CD14-positive monocyte (primary cell): ENCODE data around the gene RGCC. TPM values are rescaled to one million over a fixed set of nuclear protein-coding genes. Genes with fewer than 3 reads are reported as not detected.

Experiments used
- DNase-seq, 3 donors: peaks; one replicate each; pipeline ENCODE4 v3.0.0-alpha.2; 2011 to 2022
- H2AFZ ChIP-seq: 2 replicates; pipeline ENCODE4 v1.6.0; 2012; ENCODE audit warnings: mild to moderate bottlenecking, low read depth, low read length, inconsistent platforms; ENCODE audit not compliant: insufficient read depth, poor library complexity, severe bottlenecking
- H3K27ac ChIP-seq, 2 donors: 1 replicate in 1 of 2; 2 replicates in 1 of 2; pipeline ENCODE4 v1.5.1; 2012 to 2013; ENCODE audit warnings: low read length in 2 of 2, control low read depth in 1 of 2, inconsistent platforms in 1 of 2, low read depth in 1 of 2, mild to moderate bottlenecking in 1 of 2
- H3K27me3 ChIP-seq, 2 donors: one replicate each; pipeline versions ENCODE4 v1.6.0 to v1.6.1; 2011 to 2013; ENCODE audit warnings: low read length in 2 of 2; ENCODE audit not compliant: control insufficient read depth in 2 of 2, insufficient read depth in 2 of 2
- H3K36me3 ChIP-seq, 2 donors: replicated peaks in 1 of 2; 1 replicate in 1 of 2; 2 replicates in 1 of 2; pipeline versions ENCODE4 v1.5.1 to v1.6.1; 2012 to 2013; ENCODE audit warnings: low read length in 2 of 2, control low read depth in 1 of 2, inconsistent platforms in 1 of 2, mild to moderate bottlenecking in 1 of 2; ENCODE audit not compliant: insufficient read depth in 2 of 2, control insufficient read depth in 1 of 2
- H3K4me1 ChIP-seq, 2 donors: 1 replicate in 1 of 2; 2 replicates in 1 of 2; pipeline versions ENCODE4 v1.5.1 to v1.6.1; 2012 to 2013; ENCODE audit warnings: low read length in 2 of 2, control low read depth in 1 of 2, inconsistent platforms in 1 of 2, mild to moderate bottlenecking in 1 of 2, moderate library complexity in 1 of 2; ENCODE audit not compliant: insufficient read depth in 2 of 2, control insufficient read depth in 1 of 2
- H3K4me2 ChIP-seq: replicated peaks from 2 replicates; pipeline ENCODE3; 2012; ENCODE audit warnings: low read length, moderate library complexity, mild to moderate bottlenecking; ENCODE audit not compliant: poor library complexity, severe bottlenecking; ENCODE audit errors: extremely low read depth
- H3K4me3 ChIP-seq, 3 experiments: fragments of 200-600 bp in 1 of 3; sonication (generic) in 1 of 3; replicated peaks in 1 of 3; 1 replicate in 2 of 3; 2 replicates in 1 of 3; pipeline ENCODE4 v1.5.1; 2011 to 2013; ENCODE audit warnings: low read length in 3 of 3, mild to moderate bottlenecking in 3 of 3, control low read depth in 2 of 3, low read depth in 2 of 3, inconsistent platforms in 1 of 3, moderate library complexity in 1 of 3
- H3K79me2 ChIP-seq: 2 replicates; pipeline ENCODE4 v1.6.0; 2012; ENCODE audit warnings: mild to moderate bottlenecking, control low read depth, inconsistent platforms, low read length, moderate library complexity; ENCODE audit not compliant: insufficient read depth
- H3K9ac ChIP-seq: 2 replicates; pipeline ENCODE4 v1.6.0; 2017; ENCODE audit warnings: low read length, mild to moderate bottlenecking; ENCODE audit not compliant: insufficient read depth, poor library complexity, severe bottlenecking
- H3K9me3 ChIP-seq, 2 donors: replicated peaks in 1 of 2; 1 replicate in 1 of 2; 2 replicates in 1 of 2; pipeline versions ENCODE4 v1.5.1 to v1.6.1; 2012 to 2013; ENCODE audit warnings: low read length in 2 of 2, control low read depth in 1 of 2; ENCODE audit not compliant: control insufficient read depth in 1 of 2, insufficient read depth in 1 of 2
- H4K20me1 ChIP-seq: 2 replicates; pipeline ENCODE4 v1.6.0; 2012; ENCODE audit warnings: mild to moderate bottlenecking, low read length, control low read depth, moderate library complexity; ENCODE audit not compliant: insufficient read depth
- H3K27ac Mint-ChIP-seq, 7 donors: one replicate each; pipeline ENCODE4 v1.8.0; 2020; ENCODE audit warnings: mild to moderate bottlenecking in 7 of 7, mixed read lengths in 7 of 7, moderate library complexity in 6 of 7, inconsistent platforms in 2 of 7
- H3K27me3 Mint-ChIP-seq, 3 donors: one replicate each; pipeline ENCODE4 v1.8.0; 2021 to 2022; ENCODE audit warnings: low read depth in 3 of 3, mild to moderate bottlenecking in 3 of 3, mixed read lengths in 3 of 3, moderate library complexity in 3 of 3, inconsistent platforms in 1 of 3
- H3K36me3 Mint-ChIP-seq, 2 donors: one replicate each; pipeline ENCODE4 v1.8.0; 2020; ENCODE audit warnings: mixed read lengths in 2 of 2, inconsistent platforms in 1 of 2, mild to moderate bottlenecking in 1 of 2
- H3K4me1 Mint-ChIP-seq: one replicate; pipeline ENCODE4 v1.8.0; 2020; ENCODE audit warnings: mild to moderate bottlenecking, mixed read lengths
- H3K4me3 Mint-ChIP-seq, 2 donors: one replicate each; pipeline ENCODE4 v1.8.0; 2020; ENCODE audit warnings: mild to moderate bottlenecking in 2 of 2, mixed read lengths in 2 of 2, moderate library complexity in 1 of 2
- H3K9me3 Mint-ChIP-seq, 7 donors: one replicate each; pipeline ENCODE4 v1.8.0; 2020 to 2022; ENCODE audit warnings: mixed read lengths in 7 of 7, mild to moderate bottlenecking in 6 of 7, moderate library complexity in 6 of 7, inconsistent platforms in 2 of 7
- WGBS: methylation state at CpG from one replicate; pipeline ENCODE4 v1.1.5; 2013; ENCODE audit warnings: missing lambda C conversion rate; ENCODE audit not compliant: insufficient coverage; 5-methylcytosine and 5-hydroxymethylcytosine counted together
- intact Hi-C, 2 donors: fragments of 100-400 bp; cut with micrococcal nuclease; formaldehyde crosslinking; loops; one replicate each; pipeline versions ENCODE4 v1.15.0 to v1.15.1; 2023
- polyA plus RNA-seq, 3 donors: library from polyadenylated mRNA; depleted of rRNA in 1 of 3; unstranded in 2 of 3; stranded (reverse) in 1 of 3; fragments of 300-500 nt in 2 of 3; fragments of >200 nt in 1 of 3; fragmentation: Illumina TruSeq in 2 of 3; gene quantifications; 1 replicate in 2 of 3; 2 replicates in 1 of 3; pipeline ENCODE4 v1.2.3, GENCODE V29; 2012 to 2021
- TF ChIP-seq, protein P1 (sequence below): fragments of 200-600 bp; IDR thresholded peaks from one replicate; pipeline ENCODE4 v1.8.0; 2022; ENCODE audit warnings: antibody characterized with exemption, mild to moderate bottlenecking

RGCC gene
- polyA plus RNA-seq, 3 donors = 4.3 to 49.5 (median 26.0) TPM

DNA sequence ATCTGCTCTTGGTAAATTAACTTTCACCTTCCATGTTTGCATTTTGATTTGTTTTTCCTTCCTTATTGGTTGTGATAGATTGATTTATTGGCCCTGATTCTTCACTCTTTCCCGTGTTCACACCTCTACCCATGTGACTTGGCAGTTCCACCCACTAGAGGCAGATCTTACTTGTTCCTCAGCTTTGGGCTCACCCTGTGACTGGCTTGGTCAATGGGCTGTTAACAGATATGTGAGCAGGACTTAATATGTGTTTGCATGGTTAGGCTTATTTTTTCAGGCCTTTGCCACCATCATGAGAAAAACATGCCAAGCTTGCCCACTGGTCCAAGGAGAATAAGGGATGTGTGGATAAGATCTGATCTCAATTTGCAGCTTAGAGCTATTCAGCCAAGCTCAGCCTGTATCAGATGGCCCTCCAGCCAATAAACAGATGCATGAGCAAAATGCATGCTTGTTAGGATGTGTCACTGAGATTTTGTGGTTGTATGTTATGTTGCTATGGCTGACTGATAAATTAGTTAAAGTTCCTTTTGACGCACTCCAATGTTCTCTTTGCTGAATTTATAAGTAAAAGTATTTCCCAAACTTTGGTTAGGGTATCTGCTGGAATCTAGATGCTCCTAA, 48.0 kb downstream of the RGCC start:
- no peak for DNase-seq
- Mint-ChIP-seq H3K36me3 (no peaks in the 10 kb centered on the region), H3K27ac (no peak overlapping the region), H3K9me3 (peaks cover 5 to 19% (median 9%) of the 10 kb centered on the region in 7 donors), H3K4me1 (peaks cover 15% of the 10 kb centered on the region), H3K27me3 (peaks cover 0 to 1% (median 0%) of the 10 kb centered on the region in 3 donors), H3K4me3 (no peak overlapping the region)
- Histone ChIP-seq H4K20me1 (no peaks in the 10 kb centered on the region), H3K36me3 (no peaks in the 10 kb centered on the region), H3K4me1 (peaks cover 12 to 13% of the 10 kb centered on the region in 2 donors), H3K9ac (no peak overlapping the region), H3K79me2 (no peaks in the 10 kb centered on the region), H3K27me3 (no peaks in the 10 kb centered on the region), H3K4me2 (no peak overlapping the region), H3K4me3 (no peak overlapping the region), H3K9me3 (peaks cover 0 to 7% of the 10 kb centered on the region in 2 donors), H2AFZ (no peak overlapping the region), H3K27ac (no peak overlapping the region)
- intact Hi-C loops = no loop called here
- WGBS = 100% methylated on average over 1 of the region's 2 CpGs
- TF ChIP-seq, protein P1, sequence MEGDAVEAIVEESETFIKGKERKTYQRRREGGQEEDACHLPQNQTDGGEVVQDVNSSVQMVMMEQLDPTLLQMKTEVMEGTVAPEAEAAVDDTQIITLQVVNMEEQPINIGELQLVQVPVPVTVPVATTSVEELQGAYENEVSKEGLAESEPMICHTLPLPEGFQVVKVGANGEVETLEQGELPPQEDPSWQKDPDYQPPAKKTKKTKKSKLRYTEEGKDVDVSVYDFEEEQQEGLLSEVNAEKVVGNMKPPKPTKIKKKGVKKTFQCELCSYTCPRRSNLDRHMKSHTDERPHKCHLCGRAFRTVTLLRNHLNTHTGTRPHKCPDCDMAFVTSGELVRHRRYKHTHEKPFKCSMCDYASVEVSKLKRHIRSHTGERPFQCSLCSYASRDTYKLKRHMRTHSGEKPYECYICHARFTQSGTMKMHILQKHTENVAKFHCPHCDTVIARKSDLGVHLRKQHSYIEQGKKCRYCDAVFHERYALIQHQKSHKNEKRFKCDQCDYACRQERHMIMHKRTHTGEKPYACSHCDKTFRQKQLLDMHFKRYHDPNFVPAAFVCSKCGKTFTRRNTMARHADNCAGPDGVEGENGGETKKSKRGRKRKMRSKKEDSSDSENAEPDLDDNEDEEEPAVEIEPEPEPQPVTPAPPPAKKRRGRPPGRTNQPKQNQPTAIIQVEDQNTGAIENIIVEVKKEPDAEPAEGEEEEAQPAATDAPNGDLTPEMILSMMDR = no peak

DNA sequence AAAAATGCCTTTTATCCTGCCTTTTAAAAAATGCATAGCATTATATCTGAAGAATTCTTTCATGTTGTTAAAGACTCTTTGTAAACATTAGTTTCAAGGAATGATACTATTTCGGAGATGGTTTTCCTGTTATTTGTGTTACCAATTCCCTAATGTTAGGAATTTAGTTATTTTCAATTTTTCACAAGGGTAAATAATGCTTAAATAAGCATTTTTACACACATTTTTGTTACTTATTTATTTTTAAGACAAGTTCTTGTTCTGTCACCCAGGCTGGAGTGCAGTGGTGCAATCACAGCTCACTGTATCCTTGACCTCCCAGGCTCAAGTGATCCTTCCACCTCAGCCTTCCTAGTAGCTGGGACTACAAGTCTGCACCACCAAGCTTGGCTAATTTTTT, 49.0 kb downstream of the RGCC start:
- H3K4me2 ChIP-seq = no peak overlapping the region
- H3K79me2 ChIP-seq = no peaks in the 10 kb centered on the region
- H3K9ac ChIP-seq = no peak overlapping the region
- Mint-ChIP-seq H3K36me3 (no peaks in the 10 kb centered on the region), H3K27ac (no peak overlapping the region), H3K4me1 (peaks cover 5% of the 10 kb centered on the region), H3K27me3 (peaks cover 0 to 1% (median 0%) of the 10 kb centered on the region in 3 donors), H3K4me3 (no peak overlapping the region), H3K9me3 (peaks cover 5 to 19% (median 9%) of the 10 kb centered on the region in 7 donors)
- peaks cover 0 to 7% of the 10 kb centered on the region in 2 donors for H3K9me3 ChIP-seq
- intact Hi-C loops = no loop called here
- H4K20me1 ChIP-seq = no peaks in the 10 kb centered on the region
- no peak overlapping the region for H2AFZ ChIP-seq
- H3K4me3 ChIP-seq = no peak overlapping the region
- no CpG with 5 or more reads among the region's 1 CpG for WGBS
- no peak for DNase-seq
- H3K27me3 ChIP-seq = no peaks in the 10 kb centered on the region
- peaks cover 2 to 3% of the 10 kb centered on the region in 2 donors for H3K4me1 ChIP-seq
- no peak overlapping the region for H3K27ac ChIP-seq
- no peaks in the 10 kb centered on the region for H3K36me3 ChIP-seq
- TF ChIP-seq, protein P1 = no peak
